Measurements from ENCODE around the gene BHLHE40. TPM values are rescaled to one million over a fixed set of nuclear protein-coding genes. Genes with fewer than 3 reads are reported as not detected.

BHLHE40 gene
- total and polyA plus RNA-seq, 10 of the 15 experiments (the other 5 are each of a cell fraction or from before 2014, with no cell fraction given): 25.2 to 106 (median 51.4) TPM

GRCh38 chr3:4972652-4973643 is 6.3 kb upstream of the BHLHE40 start (continued):
- peak; percentile 46; the same call in 1 of the 2 replicates for TF ChIP-seq CREM (IDR thresholded peaks at IDR 0.05; ENCODE audit: low read depth)
- no peak for TF ChIP-seq PKNOX1 (IDR thresholded peaks at IDR 0.05)
- no peak for TF ChIP-seq IRF3 (IDR thresholded peaks at IDR 0.05)
- peak; percentile 57 for TF ChIP-seq CUX1 (IDR thresholded peaks at IDR 0.05; ENCODE audit: insufficient replicate concordance, low read depth, low read length)
- TF ChIP-seq SKIL (IDR thresholded peaks at IDR 0.05; ENCODE audit: low read depth, poor library complexity, severe bottlenecking): peak; percentile 92
- TF ChIP-seq JUNB (IDR thresholded peaks at IDR 0.05): peak; percentile 13; the same call in 1 of the 2 replicates
- no peak for TF ChIP-seq ZSCAN29 (IDR thresholded peaks at IDR 0.05)
- no peak for TF ChIP-seq KAT2A (conservative IDR thresholded peaks at IDR 0.05; ENCODE audit: control insufficient read depth, low read depth, low read length)
- TF ChIP-seq SMARCA5 (IDR thresholded peaks at IDR 0.05): peak; percentile 80
- no peak for TF ChIP-seq CHD1 (IDR thresholded peaks at IDR 0.05; ENCODE audit: low read depth, low read length)
- TF ChIP-seq BACH1 (IDR thresholded peaks at IDR 0.05; ENCODE audit: borderline replicate concordance): no peak
- TF ChIP-seq NRF1 (conservative IDR thresholded peaks at IDR 0.05; ENCODE audit: low read depth, low read length): no peak
- peak; percentile 62; the same call in 1 of the 2 replicates for TF ChIP-seq CBFB (IDR thresholded peaks at IDR 0.05; ENCODE audit: low read depth)
- no peak for TF ChIP-seq TARDBP (IDR thresholded peaks at IDR 0.05; ENCODE audit: borderline replicate concordance)
- TF ChIP-seq ZNF217 (IDR thresholded peaks at IDR 0.05): peak; percentile 91
- TF ChIP-seq IKZF2 (IDR thresholded peaks at IDR 0.05): peak; percentile 96 to 98
- TF ChIP-seq NBN (IDR thresholded peaks at IDR 0.05): peak; percentile 90
- TF ChIP-seq NR2C1 (IDR thresholded peaks at IDR 0.05): no peak
- TF ChIP-seq MAX (IDR thresholded peaks at IDR 0.05; ENCODE audit: low read depth, low read length): no peak
- TF ChIP-seq TBL1XR1 (IDR thresholded peaks at IDR 0.05; ENCODE audit: low read depth, low read length): 0 out of 2 replicates have a peak, but pooled peaks have one; percentile 28

Measured in GM12878 (cell line).